NCI-H1105 (cell line): ENCODE results near the gene OR2B6.
"Not testable (repeated sequence)": the region's sequence is repeated elsewhere in the genome, so short reads cannot be mapped to it uniquely, and the experiment has no call there.

Experiments used
- DNase-seq: peaks from one replicate; lab custom pipeline; 2025; lab: John Stamatoyannopoulos, UW

OR2B6 gene

DNA sequence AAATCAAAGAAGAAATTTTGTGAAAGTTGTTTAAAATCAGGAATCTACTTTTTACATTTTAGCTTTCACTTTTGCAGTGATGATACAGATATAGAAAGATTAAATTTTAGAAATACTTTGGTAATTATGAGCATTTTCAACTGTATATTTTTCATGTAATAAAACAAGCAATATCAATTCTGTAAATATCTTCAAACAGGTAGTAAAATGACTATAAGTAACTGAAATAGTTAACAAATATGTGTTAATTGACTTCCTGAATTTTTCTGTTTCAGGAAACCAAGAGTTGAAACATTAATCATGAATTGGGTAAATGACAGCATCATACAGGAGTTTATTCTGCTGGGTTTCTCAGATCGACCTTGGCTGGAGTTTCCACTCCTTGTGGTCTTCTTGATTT, at the start of gene OR2B6:
OR2B6 (plus strand) TSS at position 301 of the 400 bp plus-strand sequence; CDS start at position 301, 0 bp downstream.
- no peak for DNase-seq

DNA sequence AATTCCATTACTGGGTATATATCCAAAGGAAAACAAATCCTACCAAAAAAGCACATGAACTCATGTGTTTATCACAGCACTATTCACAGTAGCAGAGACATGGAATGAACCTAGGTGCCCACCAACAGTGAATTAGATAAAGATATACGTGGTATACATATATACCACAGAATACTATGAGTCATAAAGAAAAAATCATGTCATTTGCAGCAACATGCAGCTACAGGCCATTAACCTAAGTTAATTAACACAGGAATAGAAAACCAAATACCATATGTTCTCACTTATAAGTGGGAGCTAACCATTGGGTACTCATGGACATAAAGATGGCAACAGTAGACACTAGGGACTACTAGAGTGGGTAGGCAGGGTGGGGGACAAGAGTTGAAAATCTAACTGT, 49.0 kb upstream of the OR2B6 start:
- DNase-seq, result no peak

- DNase-seq, result no peak
Measured at GRCh38 chr6:27911956-27912446, 45.0 kb upstream of the OR2B6 start, which contains the start of gene OR2B2. OR2B2 (minus strand) TSS chr6:27912396; CDS start chr6:27912319, 77 bp downstream.

DNA sequence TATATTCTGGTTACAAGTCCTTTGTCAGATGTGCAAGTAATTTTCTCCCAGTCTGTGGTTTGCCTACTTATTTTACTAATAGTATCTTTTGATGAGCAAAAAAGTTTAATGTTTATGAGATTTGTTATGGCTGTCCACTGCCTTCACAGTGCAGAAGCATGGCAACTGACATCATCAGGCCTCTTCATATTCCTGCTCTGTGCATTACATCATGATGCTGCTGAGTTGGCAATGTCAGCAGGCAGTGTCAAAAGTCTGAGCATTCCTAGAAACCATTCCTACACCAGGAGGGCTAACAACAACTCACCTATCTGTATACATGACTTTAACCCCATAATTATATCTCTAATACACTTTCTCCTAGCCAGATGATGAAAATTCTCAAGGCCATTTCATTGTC, 34.1 kb upstream of the OR2B6 start:
- DNase-seq, result no peak

DNA sequence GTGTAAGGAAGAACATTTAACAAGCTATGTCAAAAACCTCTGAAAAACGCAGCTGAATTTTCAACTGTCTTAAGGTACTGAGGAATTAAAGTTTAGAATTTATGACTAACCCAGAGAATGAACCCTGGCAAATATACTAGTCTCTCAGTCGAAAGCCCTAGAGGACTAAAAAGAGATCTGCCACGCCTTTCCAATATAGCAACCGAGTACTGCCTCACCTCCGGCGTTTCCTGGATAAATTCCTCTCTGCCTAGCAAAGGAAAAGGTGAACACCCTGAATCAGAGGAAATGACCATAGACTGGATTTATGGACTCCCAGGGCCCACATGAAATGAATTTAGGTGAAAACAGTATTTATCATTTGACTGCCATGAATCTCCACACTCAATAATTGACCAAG, 32.9 kb upstream of the OR2B6 start:
- no peak for DNase-seq

DNA sequence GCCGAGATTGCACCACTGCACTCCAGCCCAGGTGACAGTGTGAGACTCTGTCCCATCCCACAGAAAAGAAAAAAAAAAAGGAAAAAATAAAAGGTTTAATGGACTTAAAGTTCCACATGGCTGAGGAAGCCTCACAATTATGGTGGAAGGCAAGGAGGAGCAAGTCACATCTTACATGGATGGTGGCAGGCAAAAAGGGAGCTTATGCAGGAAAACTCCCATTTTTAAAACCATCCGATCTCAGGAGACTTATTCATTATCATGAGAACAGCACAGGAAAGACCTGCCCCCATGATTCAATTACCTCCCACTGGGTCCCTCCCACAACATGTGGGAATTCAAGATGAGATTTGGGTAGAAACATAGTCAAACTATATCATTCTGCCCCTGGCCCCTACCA, 29.0 kb upstream of the OR2B6 start:
- DNase-seq, result not testable (repeated sequence)

GRCh38 chr6:27929930-27930329, 27.1 kb upstream of the OR2B6 start:
- DNase-seq, result not testable (repeated sequence)

DNA sequence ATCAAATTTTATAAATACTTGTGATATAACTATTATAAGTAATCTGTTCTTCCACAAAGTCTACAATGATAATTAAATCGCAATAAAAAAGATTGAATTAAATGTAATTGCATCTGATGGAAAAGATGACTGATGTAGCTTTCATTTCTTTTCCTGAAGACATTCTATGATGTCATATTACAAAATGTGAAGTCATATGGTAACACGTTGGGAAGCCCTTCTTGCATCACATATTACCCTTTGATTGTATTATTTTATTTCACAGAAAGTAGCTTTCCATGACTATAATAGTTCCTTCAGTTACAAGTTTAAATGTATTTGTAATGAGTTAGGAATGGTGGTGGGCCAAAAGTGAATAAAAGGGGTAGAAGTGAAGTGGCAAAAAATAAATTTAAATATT, 25.8 kb upstream of the OR2B6 start:
- no peak for DNase-seq

DNA sequence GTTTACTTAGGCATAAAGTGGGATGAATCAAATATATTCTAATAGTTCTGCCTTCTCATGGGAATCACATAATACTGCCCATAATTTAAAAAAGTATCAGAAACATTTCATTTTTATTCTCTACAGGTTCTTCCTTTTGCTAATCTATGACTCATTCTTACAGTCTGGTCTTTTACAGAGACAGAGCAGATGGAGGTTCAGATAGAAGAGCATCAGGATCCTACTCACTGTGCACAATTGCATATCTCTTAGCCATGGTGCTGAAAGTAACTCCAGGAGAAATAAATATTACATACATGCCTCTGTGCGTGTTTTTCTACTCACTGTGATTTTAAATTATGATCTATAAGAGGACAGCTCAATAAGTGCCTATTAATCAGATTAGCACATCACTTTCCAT, 16.3 kb upstream of the OR2B6 start:
- no peak for DNase-seq

GRCh38 chr6:27943072-27943471, 14.0 kb upstream of the OR2B6 start:
- DNase-seq, result not testable (repeated sequence)

DNA sequence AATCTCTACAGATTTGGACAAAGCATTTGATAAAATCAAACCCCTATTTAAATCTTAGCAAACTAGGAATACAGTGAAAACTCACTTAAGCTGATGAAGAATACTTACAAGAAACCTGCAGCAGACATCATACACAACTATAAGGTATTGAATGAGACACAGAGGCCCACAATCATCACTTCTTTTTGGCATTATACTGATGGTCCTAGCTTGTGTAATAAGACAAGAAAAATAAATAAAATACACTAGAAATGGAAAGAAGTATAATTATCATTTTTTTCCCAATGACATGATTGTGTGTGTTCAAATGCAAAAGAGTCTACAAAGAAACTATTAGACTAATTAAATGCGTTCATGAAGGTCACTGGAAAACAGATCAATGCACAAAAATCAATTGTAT, 8.8 kb upstream of the OR2B6 start:
- DNase-seq, result no peak

DNA sequence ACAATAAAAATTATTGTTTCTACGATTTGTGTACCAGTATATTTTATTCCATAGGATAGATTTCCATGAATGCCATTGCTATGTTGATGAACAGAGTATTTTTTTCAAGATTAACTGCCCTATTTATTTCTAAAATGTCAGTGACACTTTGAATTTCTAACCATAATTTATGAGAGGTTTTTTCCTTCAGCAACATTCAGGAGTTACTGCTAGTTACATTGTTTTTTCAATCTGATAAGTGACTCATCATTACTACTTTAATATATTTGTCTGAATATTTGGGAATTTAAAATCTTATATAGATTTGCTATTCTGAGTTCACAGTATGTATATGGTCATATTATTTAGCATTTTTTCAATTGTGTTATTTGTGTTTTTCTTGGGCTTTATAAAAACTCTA, 6.0 kb upstream of the OR2B6 start:
- DNase-seq, result no peak

DNA sequence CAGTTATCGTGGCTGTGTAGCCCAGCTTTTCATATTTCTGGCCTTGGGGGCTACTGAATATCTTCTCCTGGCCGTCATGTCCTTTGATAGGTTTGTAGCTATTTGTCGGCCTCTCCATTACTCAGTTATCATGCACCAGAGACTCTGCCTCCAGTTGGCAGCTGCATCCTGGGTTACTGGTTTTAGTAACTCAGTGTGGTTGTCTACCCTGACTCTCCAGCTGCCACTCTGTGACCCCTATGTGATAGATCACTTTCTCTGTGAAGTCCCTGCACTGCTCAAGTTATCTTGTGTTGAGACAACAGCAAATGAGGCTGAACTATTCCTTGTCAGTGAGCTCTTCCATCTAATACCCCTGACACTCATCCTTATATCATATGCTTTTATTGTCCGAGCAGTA, 475 bp downstream of the OR2B6 start:
- DNase-seq, result no peak

GRCh38 chr6:27962506-27962905, 5.5 kb downstream of the OR2B6 start:
- DNase-seq, result no peak

- no peak for DNase-seq
Measured at GRCh38 chr6:27966044-27966443, 9.0 kb downstream of the OR2B6 start.

- DNase-seq, result no peak
Measured at GRCh38 chr6:27966816-27967426, 9.9 kb downstream of the OR2B6 start.

DNA sequence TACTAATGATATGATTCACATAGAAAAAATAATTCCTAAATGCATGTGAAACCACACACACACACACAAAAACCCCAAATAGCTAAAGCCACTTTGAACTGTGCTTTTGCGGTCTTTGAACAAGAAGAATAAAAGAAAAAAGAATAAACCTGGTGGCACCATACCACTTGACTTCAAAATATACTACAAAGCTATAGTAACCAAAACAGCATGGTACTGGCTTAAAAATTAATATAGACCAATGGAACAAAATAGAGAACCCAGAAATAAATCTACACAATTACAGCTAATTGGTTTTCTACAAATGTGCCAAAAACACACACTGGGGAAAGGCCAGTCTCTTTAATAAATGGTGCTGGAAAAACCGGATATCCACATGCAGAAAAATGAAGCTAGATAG, 13.4 kb downstream of the OR2B6 start:
- DNase-seq, result no peak

DNA sequence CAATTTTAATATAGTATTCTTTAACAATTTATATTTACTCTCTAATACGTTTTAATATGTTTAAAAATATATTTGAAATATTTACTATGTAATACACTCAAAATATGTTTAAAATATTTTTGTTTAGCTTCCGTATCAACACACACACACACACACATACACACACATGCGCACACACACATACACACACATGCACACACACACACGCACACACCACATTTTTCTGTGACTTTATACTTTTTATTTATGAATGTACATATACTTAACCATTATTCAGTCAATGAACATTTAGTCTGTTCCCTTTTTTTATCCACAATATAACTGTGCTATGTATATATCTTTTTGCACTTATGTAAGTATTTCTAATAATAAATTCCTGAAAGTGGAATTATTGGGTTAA, 15.7 kb downstream of the OR2B6 start:
- no peak for DNase-seq

DNA sequence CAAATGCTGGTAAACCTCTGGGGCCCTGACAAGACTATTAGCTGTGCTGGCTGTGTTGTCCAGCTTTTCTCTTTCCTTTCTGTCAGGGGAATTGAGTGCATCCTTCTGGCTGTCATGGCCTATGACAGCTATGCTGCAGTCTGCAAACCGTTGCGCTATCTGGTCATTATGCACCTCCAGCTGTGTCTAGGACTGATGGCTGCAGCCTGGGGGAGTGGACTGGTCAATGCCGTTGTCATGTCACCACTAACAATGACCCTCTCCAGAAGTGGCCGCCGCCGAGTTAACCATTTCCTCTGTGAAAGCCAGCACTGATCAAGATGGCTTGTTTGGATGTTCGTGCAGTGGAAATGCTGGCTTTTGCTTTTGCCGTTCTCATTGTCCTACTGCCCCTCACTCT, 20.3 kb downstream of the OR2B6 start:
- no peak for DNase-seq

DNA sequence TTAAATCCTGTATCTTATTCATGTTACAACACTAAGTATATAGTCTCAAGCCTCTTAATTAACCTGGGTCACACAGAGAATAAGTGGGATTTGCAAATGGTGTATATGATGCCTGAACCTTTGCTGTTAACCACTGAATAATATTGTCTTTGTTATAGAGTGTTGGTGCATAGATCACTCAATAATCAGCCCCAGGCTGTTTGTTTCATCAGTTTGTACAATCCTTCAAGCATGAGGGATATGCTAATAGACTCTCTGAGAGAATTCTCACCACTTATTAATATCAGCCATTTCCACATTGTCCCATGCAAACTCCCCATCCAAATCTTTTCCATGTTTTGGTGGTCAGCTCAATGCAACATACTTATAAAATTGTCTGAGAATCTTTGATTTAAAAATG, 21.7 kb downstream of the OR2B6 start:
- DNase-seq, result no peak

DNA sequence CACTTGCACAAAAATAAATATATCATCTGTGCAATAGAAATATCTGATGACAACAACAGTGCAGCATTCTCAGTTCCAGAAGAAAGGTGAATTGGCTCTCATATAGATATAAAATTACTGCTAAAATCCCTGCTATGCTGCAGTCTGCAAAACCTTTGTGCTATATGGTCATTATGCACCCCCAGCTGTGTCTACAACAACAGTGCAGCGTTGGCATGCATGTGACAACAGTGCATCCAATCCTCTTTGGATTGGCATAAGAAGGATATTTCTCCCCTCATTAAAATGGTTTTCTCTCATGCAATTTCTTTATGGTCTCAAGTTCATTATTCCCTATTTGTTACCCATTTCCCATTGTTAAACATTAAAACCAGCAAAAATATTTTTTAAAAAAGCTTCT, 23.1 kb downstream of the OR2B6 start:
- DNase-seq, result no peak

- no peak for DNase-seq
Measured at GRCh38 chr6:27986928-27987725, 30.1 kb downstream of the OR2B6 start.

- DNase-seq, result no peak
Measured at GRCh38 chr6:27994616-27995015, 37.6 kb downstream of the OR2B6 start.
